ENCODE measurements around the gene SEMA4A. TPM values are rescaled to one million over a fixed set of nuclear protein-coding genes. Genes with fewer than 3 reads are reported as not detected.

SEMA4A gene
- total and polyA plus RNA-seq, 5 experiments from 2014 or later = 0.16 to 1.4 (median 1.2) TPM

- ATAC-seq (no peak), DNase-seq (no peak)
- Mint-ChIP-seq H3K4me3 (peak overlapping the region; percentile 10 to 100 (median 56)), H3K4me1 (peaks cover 45 to 75% (median 64%) of the 10 kb centered on the region in 4 donors), H3K27ac (peak overlapping the region in 2 of 10 donors; percentile 14 to 27), H3K36me3 (peaks cover 0 to 33% (median 6%) of the 10 kb centered on the region in 3 donors), H3K27me3 (no peaks in the 10 kb centered on the region), H3K9me3 (no peaks in the 10 kb centered on the region)
- POLR2A ChIA-PET = no interaction called here
Measured at GRCh38 chr1:156195853-156196252, 42.5 kb downstream of the SEMA4A start.

GRCh38 chr1:156196445-156196844 is 43.1 kb downstream of the SEMA4A start:
- POLR2A ChIA-PET = interaction anchor here (0.7 kb wide), 1 partner anchor 29 kb away, joined by 3 read pairs; no protein-coding TSS in a partner anchor
- no peaks in the 10 kb centered on the region for H3K9me3 Mint-ChIP-seq
- H3K27ac Mint-ChIP-seq = no peak overlapping the region
- ATAC-seq (no peak), DNase-seq (no peak)
- H3K4me1 Mint-ChIP-seq = peaks cover 45 to 75% (median 64%) of the 10 kb centered on the region in 4 donors
- peaks cover 0 to 33% (median 6%) of the 10 kb centered on the region in 3 donors for H3K36me3 Mint-ChIP-seq
- peak overlapping the region in 3 of 10 donors; percentile 22 to 100 (median 45) for H3K4me3 Mint-ChIP-seq
- no peaks in the 10 kb centered on the region for H3K27me3 Mint-ChIP-seq

- H3K36me3 Mint-ChIP-seq = peaks cover 0 to 36% (median 6%) of the 10 kb centered on the region in 3 donors
- POLR2A ChIA-PET = interaction anchor here (0.7 to 1.0 kb wide), 3 partner anchors 12 to 14 kb away, joined by 3 to 6 read pairs (median 5); partner anchors contain the start of gene PMF1
- DNase-seq = no peak
- no peaks in the 10 kb centered on the region for H3K27me3 Mint-ChIP-seq
- H3K27ac Mint-ChIP-seq = peak overlapping the region; percentile 20 to 90 (median 68)
- H3K9me3 Mint-ChIP-seq = no peaks in the 10 kb centered on the region
- H3K4me3 Mint-ChIP-seq = peak overlapping the region in 3 of 10 donors; percentile 2 to 33 (median 33)
- H3K4me1 Mint-ChIP-seq = peaks cover 36 to 64% (median 56%) of the 10 kb centered on the region in 4 donors
- no peak for ATAC-seq
Measured at GRCh38 chr1:156198831-156199349, 45.5 kb downstream of the SEMA4A start.

- Mint-ChIP-seq H3K4me3 (peak overlapping the region in 1 of 10 donors; percentile 37), H3K27me3 (no peaks in the 10 kb centered on the region), H3K27ac (peak overlapping the region in 3 of 10 donors; percentile 28 to 77 (median 68)), H3K4me1 (peaks cover 29 to 54% (median 47%) of the 10 kb centered on the region in 4 donors), H3K36me3 (peaks cover 0 to 44% (median 4%) of the 10 kb centered on the region in 3 donors), H3K9me3 (no peaks in the 10 kb centered on the region)
- no peak for DNase-seq
- POLR2A ChIA-PET = no interaction called here
- no peak for ATAC-seq
Measured at GRCh38 chr1:156200044-156200443, 46.7 kb downstream of the SEMA4A start.

GRCh38 chr1:156203331-156203730 is 49.9 kb downstream of the SEMA4A start:
- POLR2A ChIA-PET = interaction anchor here (1.6 kb wide), 1 partner anchor 10 kb away, joined by 5 read pairs; the partner anchor contains the start of gene PMF1
- no peak for ATAC-seq
- Mint-ChIP-seq H3K36me3 (peaks cover 0 to 57% (median 4%) of the 10 kb centered on the region in 3 donors), H3K4me1 (peaks cover 23 to 30% (median 28%) of the 10 kb centered on the region in 4 donors), H3K27me3 (no peaks in the 10 kb centered on the region), H3K27ac (no peak overlapping the region), H3K9me3 (no peaks in the 10 kb centered on the region), H3K4me3 (no peak overlapping the region)
- no peak for DNase-seq

- H3K27ac Mint-ChIP-seq = no peak overlapping the region
- peaks cover 14 to 17% (median 15%) of the 10 kb centered on the region in 4 donors for H3K4me1 Mint-ChIP-seq
- H3K36me3 Mint-ChIP-seq = peaks cover 0 to 60% (median 7%) of the 10 kb centered on the region in 3 donors
- H3K27me3 Mint-ChIP-seq = no peaks in the 10 kb centered on the region
- ATAC-seq (no peak), DNase-seq (no peak)
- H3K4me3 Mint-ChIP-seq = no peak overlapping the region
- no peaks in the 10 kb centered on the region for H3K9me3 Mint-ChIP-seq
- POLR2A ChIA-PET = no interaction called here
Measured at GRCh38 chr1:156204686-156205085, 51.3 kb downstream of the SEMA4A start.

GRCh38 chr1:156211243-156211642 is 57.9 kb downstream of the SEMA4A start:
- DNase-seq (no peak), ATAC-seq (no peak)
- H3K27me3 Mint-ChIP-seq = no peaks in the 10 kb centered on the region
- peaks cover 0 to 39% (median 3%) of the 10 kb centered on the region in 3 donors for H3K36me3 Mint-ChIP-seq
- H3K9me3 Mint-ChIP-seq = no peaks in the 10 kb centered on the region
- peaks cover 13 to 40% (median 30%) of the 10 kb centered on the region in 4 donors for H3K4me1 Mint-ChIP-seq
- H3K4me3 Mint-ChIP-seq = peak overlapping the region in 8 of 10 donors; percentile 2 to 59 (median 35)
- peak overlapping the region in 7 of 10 donors; percentile 73 to 100 (median 100) for H3K27ac Mint-ChIP-seq
- POLR2A ChIA-PET = interaction anchor here (0.6 kb wide), 1 partner anchor 12 kb away, joined by 3 read pairs; no protein-coding TSS in a partner anchor

GRCh38 chr1:156212130-156212529 is 58.7 kb downstream of the SEMA4A start:
- H3K9me3 Mint-ChIP-seq = no peaks in the 10 kb centered on the region
- no peaks in the 10 kb centered on the region for H3K27me3 Mint-ChIP-seq
- H3K36me3 Mint-ChIP-seq = peaks cover 0 to 35% (median 3%) of the 10 kb centered on the region in 3 donors
- POLR2A ChIA-PET = interaction anchor here (1.0 to 2.6 kb wide), 13 partner anchors 9 to 1017 kb away, joined by 3 to 48 read pairs (median 6); partner anchors contain the start of genes SLC25A44 and SMG5
- ATAC-seq (no peak), DNase-seq (no peak)
- peaks cover 13 to 39% (median 32%) of the 10 kb centered on the region in 4 donors for H3K4me1 Mint-ChIP-seq
- H3K27ac Mint-ChIP-seq = peak overlapping the region; percentile 96 to 100 (median 100)
- peak overlapping the region; percentile 94 to 98 (median 96) for H3K4me3 Mint-ChIP-seq

- Mint-ChIP-seq H3K9me3 (no peaks in the 10 kb centered on the region), H3K27ac (peak within 1 kb of the TSS; percentile 96 to 100 (median 100)), H3K36me3 (peaks cover 0 to 30% (median 3%) of the 10 kb centered on the region in 3 donors), H3K27me3 (no peaks in the 10 kb centered on the region), H3K4me1 (peaks cover 17 to 48% (median 40%) of the 10 kb centered on the region in 4 donors), H3K4me3 (peak within 1 kb of the TSS; percentile 94 to 98 (median 96))
- POLR2A ChIA-PET = interaction anchor here (0.7 to 2.6 kb wide), 24 partner anchors 9 to 1018 kb away, joined by 3 to 48 read pairs (median 4); partner anchors contain the start of genes CCT3, ISG20L2, LMNA and METTL25B
- ATAC-seq (peak; percentile 97), DNase-seq (peak; percentile 92 to 97 (median 94))
Measured at GRCh38 chr1:156212833-156213643, 59.7 kb downstream of the SEMA4A start, which contains the start of gene PMF1. TSS of gene PMF1 (plus strand) at chr1:156213007. CDS start at chr1:156213016, 9 bp downstream.

- peak overlapping the region; percentile 96 to 100 (median 100) for H3K27ac Mint-ChIP-seq
- POLR2A ChIA-PET = interaction anchor here (0.8 to 2.6 kb wide), 17 partner anchors 8 to 515 kb away, joined by 3 to 48 read pairs (median 5); partner anchors contain the start of genes ISG20L2, LMNA, METTL25B and SLC25A44
- no peak for DNase-seq
- H3K36me3 Mint-ChIP-seq = peaks cover 0 to 28% (median under 1%) of the 10 kb centered on the region in 3 donors
- ATAC-seq = no peak
- peaks cover 18 to 54% (median 43%) of the 10 kb centered on the region in 4 donors for H3K4me1 Mint-ChIP-seq
- H3K4me3 Mint-ChIP-seq = peak overlapping the region; percentile 94 to 98 (median 96)
- no peaks in the 10 kb centered on the region for H3K27me3 Mint-ChIP-seq
- H3K9me3 Mint-ChIP-seq = no peaks in the 10 kb centered on the region
Measured at GRCh38 chr1:156213644-156213966, 60.2 kb downstream of the SEMA4A start.

GRCh38 chr1:156214024-156214748 is 60.8 kb downstream of the SEMA4A start:
- Mint-ChIP-seq H3K27ac (peak overlapping the region; percentile 80 to 99 (median 92)), H3K4me1 (peaks cover 17 to 55% (median 45%) of the 10 kb centered on the region in 4 donors), H3K4me3 (peak overlapping the region; percentile 54 to 96 (median 83)), H3K9me3 (no peaks in the 10 kb centered on the region), H3K27me3 (no peaks in the 10 kb centered on the region), H3K36me3 (peaks cover 0 to 24% (median under 1%) of the 10 kb centered on the region in 3 donors)
- POLR2A ChIA-PET = interaction anchor here (0.8 to 2.6 kb wide), 6 partner anchors 11 to 287 kb away, joined by 3 to 48 read pairs (median 10); partner anchors contain the start of gene SLC25A44
- DNase-seq = no peak
- no peak for ATAC-seq

Data from naive thymus-derived CD8-positive, alpha-beta T cell (primary cell).